ENCODE results near the gene TYMP.

GRCh38 chr22:50520826-50521453, 8.9 kb downstream of the TYMP start:
- no peak for TF ChIP-seq POLR2A (IDR thresholded peaks at IDR 0.05)
- no peak for TF ChIP-seq CTCF (IDR thresholded peaks at IDR 0.05)
- no peak for TF ChIP-seq POLR2AphosphoS5 (IDR thresholded peaks at IDR 0.05)
- TF ChIP-seq EP300 (IDR thresholded peaks at IDR 0.05) = no peak
